GM12864 (cell line): ENCODE measurements around the gene CEP250.
A peak's percentile ranks its signal among the peaks of the same experiment; 100 is the strongest.

Experiments
- DNase-seq: peaks from one replicate; pipeline ENCODE4 v3.0.0-alpha.2; 2011; ENCODE audit warnings: low read depth
- H3K4me3 ChIP-seq: 2 replicates; pipeline ENCODE4 v1.5.1; 2011; ENCODE audit warnings: mild to moderate bottlenecking, low read depth, low read length, control low read depth
- TF ChIP-seq, protein P1 (sequence below): IDR thresholded peaks from 2 replicates; pipeline ENCODE4 v1.5.1; 2011; ENCODE audit warnings: low read depth, mild to moderate bottlenecking, moderate library complexity, low read length, control low read depth, inconsistent platforms; ENCODE audit errors: missing control alignments

The CEP250 gene, protein sequence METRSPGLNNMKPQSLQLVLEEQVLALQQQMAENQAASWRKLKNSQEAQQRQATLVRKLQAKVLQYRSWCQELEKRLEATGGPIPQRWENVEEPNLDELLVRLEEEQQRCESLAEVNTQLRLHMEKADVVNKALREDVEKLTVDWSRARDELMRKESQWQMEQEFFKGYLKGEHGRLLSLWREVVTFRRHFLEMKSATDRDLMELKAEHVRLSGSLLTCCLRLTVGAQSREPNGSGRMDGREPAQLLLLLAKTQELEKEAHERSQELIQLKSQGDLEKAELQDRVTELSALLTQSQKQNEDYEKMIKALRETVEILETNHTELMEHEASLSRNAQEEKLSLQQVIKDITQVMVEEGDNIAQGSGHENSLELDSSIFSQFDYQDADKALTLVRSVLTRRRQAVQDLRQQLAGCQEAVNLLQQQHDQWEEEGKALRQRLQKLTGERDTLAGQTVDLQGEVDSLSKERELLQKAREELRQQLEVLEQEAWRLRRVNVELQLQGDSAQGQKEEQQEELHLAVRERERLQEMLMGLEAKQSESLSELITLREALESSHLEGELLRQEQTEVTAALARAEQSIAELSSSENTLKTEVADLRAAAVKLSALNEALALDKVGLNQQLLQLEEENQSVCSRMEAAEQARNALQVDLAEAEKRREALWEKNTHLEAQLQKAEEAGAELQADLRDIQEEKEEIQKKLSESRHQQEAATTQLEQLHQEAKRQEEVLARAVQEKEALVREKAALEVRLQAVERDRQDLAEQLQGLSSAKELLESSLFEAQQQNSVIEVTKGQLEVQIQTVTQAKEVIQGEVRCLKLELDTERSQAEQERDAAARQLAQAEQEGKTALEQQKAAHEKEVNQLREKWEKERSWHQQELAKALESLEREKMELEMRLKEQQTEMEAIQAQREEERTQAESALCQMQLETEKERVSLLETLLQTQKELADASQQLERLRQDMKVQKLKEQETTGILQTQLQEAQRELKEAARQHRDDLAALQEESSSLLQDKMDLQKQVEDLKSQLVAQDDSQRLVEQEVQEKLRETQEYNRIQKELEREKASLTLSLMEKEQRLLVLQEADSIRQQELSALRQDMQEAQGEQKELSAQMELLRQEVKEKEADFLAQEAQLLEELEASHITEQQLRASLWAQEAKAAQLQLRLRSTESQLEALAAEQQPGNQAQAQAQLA (N-terminal part only)

DNA sequence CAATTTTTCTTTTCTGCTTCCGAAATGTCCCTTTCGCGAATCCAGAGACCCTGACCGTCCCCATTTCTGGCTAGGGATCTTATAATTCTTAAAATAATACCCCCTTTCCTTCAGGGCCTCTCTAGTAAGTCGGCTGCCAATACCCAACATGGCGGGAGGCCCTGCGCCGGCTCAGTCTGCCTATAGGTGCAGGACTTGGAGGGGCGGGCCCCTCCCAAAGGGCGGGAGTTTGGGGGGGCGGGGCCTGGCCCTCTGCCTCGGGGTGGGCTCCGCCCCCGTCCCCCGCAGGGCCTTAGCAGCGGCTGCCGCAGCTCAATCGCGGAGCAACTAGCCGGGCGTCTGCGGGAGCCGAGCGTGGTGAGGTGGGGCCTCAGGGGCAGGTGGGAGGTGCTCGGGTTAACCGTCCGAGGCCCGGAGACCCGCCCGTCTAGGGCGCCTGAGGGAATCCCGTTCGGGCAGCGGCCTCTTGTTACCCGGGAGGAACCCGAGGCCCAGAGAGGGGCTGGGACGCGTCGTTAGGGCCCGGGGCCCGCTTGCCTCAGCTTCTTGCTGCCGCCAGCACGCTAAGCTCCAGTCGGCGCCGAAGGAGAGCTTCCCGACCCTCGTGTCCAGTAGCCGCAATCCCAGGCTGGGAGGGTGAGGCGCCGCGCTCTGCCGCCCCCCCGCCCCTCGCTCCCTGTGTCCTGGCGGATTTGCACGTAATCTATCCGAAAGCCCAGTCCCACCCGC, at the start of gene CEP250:
TSS of gene CEP250 (plus strand) at position 718 of the 729 bp plus-strand sequence. CDS start 6,770 bp downstream, outside the sequence.
- H3K4me3 ChIP-seq: peak within 1 kb of the TSS; percentile 82
- peak; percentile 76 for DNase-seq
- TF ChIP-seq, protein P1, sequence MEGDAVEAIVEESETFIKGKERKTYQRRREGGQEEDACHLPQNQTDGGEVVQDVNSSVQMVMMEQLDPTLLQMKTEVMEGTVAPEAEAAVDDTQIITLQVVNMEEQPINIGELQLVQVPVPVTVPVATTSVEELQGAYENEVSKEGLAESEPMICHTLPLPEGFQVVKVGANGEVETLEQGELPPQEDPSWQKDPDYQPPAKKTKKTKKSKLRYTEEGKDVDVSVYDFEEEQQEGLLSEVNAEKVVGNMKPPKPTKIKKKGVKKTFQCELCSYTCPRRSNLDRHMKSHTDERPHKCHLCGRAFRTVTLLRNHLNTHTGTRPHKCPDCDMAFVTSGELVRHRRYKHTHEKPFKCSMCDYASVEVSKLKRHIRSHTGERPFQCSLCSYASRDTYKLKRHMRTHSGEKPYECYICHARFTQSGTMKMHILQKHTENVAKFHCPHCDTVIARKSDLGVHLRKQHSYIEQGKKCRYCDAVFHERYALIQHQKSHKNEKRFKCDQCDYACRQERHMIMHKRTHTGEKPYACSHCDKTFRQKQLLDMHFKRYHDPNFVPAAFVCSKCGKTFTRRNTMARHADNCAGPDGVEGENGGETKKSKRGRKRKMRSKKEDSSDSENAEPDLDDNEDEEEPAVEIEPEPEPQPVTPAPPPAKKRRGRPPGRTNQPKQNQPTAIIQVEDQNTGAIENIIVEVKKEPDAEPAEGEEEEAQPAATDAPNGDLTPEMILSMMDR: no peak

DNA sequence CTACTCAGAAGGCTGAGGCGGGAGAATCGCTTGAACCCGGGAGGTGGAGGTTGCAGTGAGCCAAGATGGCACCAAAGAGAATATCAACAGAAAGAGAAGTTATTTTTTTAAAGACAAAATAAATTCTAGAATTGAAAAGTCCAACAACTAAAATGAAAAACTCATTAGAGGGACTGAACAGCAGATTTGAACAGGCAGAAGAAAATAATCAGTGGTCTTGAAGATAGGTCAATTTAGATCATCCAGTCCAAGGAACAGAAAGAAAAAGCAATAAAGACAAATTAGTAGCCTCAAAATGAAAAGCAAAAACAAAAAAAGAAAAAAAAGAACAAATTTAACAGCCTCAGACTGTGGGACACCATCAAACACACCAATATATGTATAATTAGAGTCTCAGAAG, 49.6 kb upstream of the CEP250 start:
- no peak for DNase-seq
- no peak overlapping the region for H3K4me3 ChIP-seq
- TF ChIP-seq, protein P1: no peak

DNA sequence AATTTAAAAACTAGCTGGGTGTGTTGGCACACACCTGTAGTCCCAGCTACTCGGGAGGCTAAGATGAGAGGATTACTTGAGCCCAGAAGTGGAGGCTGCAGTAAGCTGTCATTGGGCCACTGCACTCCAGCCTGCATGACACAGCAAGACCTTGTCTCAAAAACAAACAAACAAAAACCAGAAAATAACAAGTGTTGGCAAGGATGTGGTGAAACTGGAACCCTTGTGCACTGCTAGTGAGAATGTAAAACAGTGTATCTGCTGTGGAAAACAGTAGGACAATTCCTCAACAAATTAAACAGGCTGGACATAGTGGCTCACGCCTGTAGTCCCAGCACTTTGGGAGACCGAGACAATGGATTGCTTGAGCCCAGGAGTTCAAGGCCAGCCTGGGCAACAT, 47.1 kb upstream of the CEP250 start:
- TF ChIP-seq, protein P1: no peak
- no peak for DNase-seq

DNA sequence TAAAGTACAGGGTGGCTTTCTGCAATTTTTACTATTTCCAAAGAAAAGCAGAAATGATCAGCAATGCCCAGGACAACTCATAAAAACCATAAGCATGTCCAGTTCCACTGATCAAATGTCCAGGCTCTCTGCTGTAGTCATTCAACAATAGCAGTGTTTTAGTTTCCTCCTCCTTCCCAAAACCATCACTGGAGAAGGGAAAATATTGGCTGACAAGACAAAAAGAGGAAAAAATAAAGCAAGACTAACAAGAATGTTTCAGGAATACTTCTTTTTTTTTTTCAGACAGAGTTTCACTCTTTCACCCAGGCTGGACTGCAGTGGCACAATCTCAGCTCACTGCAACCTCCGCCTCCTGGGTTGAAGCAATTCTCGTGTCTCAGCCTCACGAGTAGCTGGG, 45.9 kb upstream of the CEP250 start:
- TF ChIP-seq, protein P1: no peak
- H3K4me3 ChIP-seq: no peak overlapping the region
- no peak for DNase-seq

More for the DNA sequence above, 47.1 kb upstream of the CEP250 start:
- no peak overlapping the region for H3K4me3 ChIP-seq

DNA sequence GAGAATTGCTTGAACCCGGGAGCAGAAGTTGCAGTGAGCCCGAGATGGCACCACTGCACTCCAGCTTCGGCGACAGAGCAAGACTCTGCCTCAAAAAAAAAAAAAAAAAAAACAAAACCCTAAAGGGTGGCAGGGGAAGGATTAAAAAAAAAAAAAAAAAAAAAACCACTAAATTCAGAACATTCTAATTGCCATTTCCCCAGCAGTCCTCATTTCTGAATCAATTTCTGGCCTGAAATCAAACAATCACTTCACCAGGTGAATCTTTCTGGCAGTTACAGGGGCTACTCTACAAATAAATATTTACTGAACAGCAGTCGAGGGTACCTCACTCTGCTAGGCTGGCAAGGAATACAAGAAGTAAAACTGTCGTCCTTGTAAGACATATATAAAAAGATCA, 44.8 kb upstream of the CEP250 start:
- TF ChIP-seq, protein P1: no peak
- H3K4me3 ChIP-seq: peak overlapping the region; percentile 81; the same call in 1 of the 2 replicates
- DNase-seq: no peak

DNA sequence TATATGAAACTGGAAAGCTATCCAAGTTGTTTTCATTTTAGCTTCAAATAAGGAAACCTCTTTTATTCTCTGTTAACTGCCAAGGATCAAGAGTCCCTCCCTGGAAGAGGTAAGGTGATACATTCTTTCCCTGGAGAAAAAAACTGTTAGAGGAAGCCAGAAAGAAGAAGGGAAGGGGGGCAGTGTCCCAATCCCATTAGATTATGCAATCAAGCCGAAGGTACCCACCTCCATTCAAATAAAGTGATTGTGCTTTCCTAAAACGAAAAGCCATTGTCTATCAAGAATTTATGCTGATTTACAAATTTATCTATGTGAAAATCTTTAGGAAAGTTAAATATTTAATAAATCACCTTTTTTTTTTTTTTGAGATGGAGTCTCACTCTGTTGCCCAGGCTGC, 34.1 kb upstream of the CEP250 start:
- H3K4me3 ChIP-seq: no peak overlapping the region
- TF ChIP-seq, protein P1: no peak
- DNase-seq: no peak
